OCI-LY3 (cell line): ENCODE measurements around the gene IL17A.
"Not testable (repeated sequence)": the region's sequence is repeated elsewhere in the genome, so short reads cannot be mapped to it uniquely, and the experiment has no call there.

ENCODE experiments used
- H2AFZ ChIP-seq: fragments of 200-600, 300-600 bp; shearing (Covaris generic); 2 replicates; pipeline ENCODE4 v1.6.0; 2014; ENCODE audit warnings: antibody characterized with exemption, low read depth, low read length
- H3K27ac ChIP-seq: fragments of 200-600, 300-600 bp; sonication (generic); 2 replicates; pipeline ENCODE4 v1.5.1; 2014; ENCODE audit warnings: mild to moderate bottlenecking, low read length, moderate library complexity, mixed read lengths
- H3K27me3 ChIP-seq: fragments of 200-600, 300-600 bp; sonication (generic); 2 replicates; pipeline ENCODE4 v1.6.1; 2014; ENCODE audit warnings: low read depth, low read length, mixed read lengths
- H3K36me3 ChIP-seq: fragments of 200-600, 300-600 bp; sonication (generic); replicated peaks from 2 replicates; pipeline ENCODE3; 2014; ENCODE audit warnings: low read depth, low read length, mixed read lengths
- H3K4me1 ChIP-seq: fragments of 300-600, 200-600 bp; sonication (generic); 2 replicates; pipeline ENCODE4 v1.6.1; 2014; ENCODE audit warnings: low read length, mixed read lengths
- H3K4me2 ChIP-seq: fragments of 200-600, 300-600 bp; sonication (generic); 2 replicates; pipeline ENCODE4 v1.6.1; 2014; ENCODE audit warnings: low read length, mixed read lengths
- H3K4me3 ChIP-seq: fragments of 300-600, 200-600 bp; sonication (generic); 2 replicates; pipeline ENCODE4 v1.5.1; 2014; ENCODE audit warnings: antibody characterized with exemption, mild to moderate bottlenecking, low read length, moderate library complexity
- H3K79me2 ChIP-seq: fragments of 300-600, 200-600 bp; shearing (Covaris generic); 2 replicates; pipeline ENCODE4 v1.6.1; 2014; ENCODE audit warnings: mild to moderate bottlenecking, low read length, mixed read lengths
- H3K9ac ChIP-seq: fragments of 300-600, 200-600 bp; shearing (Covaris generic); 2 replicates; pipeline ENCODE4 v1.6.0; 2014; ENCODE audit warnings: mild to moderate bottlenecking, low read length, moderate library complexity
- H3K9me3 ChIP-seq: fragments of 200-600, 300-600 bp; shearing (Covaris generic); 2 replicates; pipeline ENCODE4 v1.6.1; 2014; ENCODE audit warnings: low read length, mixed read lengths; ENCODE audit not compliant: insufficient read depth
- H4K20me1 ChIP-seq: fragments of 200-600, 300-600 bp; sonication (generic); 2 replicates; pipeline ENCODE4 v1.6.1; 2016; ENCODE audit warnings: low read length, mixed read lengths; ENCODE audit not compliant: insufficient read depth
- EZH2phosphoT487 ChIP-seq: fragments of 200-600 bp; shearing (Covaris generic); IDR thresholded peaks from 2 replicates; pipeline ENCODE4 v1.6.1; 2018; ENCODE audit warnings: antibody characterized with exemption, mixed run types, low read depth
- TF ChIP-seq, protein P1 (sequence below): fragments of 200-600, 300-600 bp; sonication (generic); IDR thresholded peaks from 2 replicates; pipeline ENCODE4 v1.5.1; 2014; ENCODE audit warnings: antibody characterized with exemption, low read length, low read depth

The IL17A gene

DNA sequence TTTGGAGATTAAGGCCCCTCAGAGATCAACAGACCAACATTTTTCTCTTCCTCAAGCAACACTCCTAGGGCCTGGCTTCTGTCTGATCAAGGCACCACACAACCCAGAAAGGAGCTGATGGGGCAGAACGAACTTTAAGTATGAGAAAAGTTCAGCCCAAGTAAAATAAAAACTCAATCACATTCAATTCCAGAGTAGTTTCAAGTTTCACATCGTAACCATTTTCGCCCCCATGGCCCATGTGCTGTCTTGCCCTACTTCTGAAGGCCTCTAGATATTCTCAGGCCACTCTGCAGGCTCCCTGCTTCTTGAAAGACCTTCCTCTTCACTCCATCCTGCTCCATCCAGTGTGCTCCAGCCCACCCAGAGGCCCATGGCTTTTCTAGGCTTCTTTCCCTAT, 4.2 kb downstream of the IL17A start:
- 0 out of 2 replicates have a peak, but pooled peaks cover 5% of the 10 kb centered on the region for H3K27me3 ChIP-seq
- H2AFZ ChIP-seq = no peak overlapping the region
- no peak overlapping the region for H3K27ac ChIP-seq
- H3K9me3 ChIP-seq = no peaks in the 10 kb centered on the region
- H3K4me1 ChIP-seq = peaks cover 22% of the 10 kb centered on the region
- TF ChIP-seq, protein P1, sequence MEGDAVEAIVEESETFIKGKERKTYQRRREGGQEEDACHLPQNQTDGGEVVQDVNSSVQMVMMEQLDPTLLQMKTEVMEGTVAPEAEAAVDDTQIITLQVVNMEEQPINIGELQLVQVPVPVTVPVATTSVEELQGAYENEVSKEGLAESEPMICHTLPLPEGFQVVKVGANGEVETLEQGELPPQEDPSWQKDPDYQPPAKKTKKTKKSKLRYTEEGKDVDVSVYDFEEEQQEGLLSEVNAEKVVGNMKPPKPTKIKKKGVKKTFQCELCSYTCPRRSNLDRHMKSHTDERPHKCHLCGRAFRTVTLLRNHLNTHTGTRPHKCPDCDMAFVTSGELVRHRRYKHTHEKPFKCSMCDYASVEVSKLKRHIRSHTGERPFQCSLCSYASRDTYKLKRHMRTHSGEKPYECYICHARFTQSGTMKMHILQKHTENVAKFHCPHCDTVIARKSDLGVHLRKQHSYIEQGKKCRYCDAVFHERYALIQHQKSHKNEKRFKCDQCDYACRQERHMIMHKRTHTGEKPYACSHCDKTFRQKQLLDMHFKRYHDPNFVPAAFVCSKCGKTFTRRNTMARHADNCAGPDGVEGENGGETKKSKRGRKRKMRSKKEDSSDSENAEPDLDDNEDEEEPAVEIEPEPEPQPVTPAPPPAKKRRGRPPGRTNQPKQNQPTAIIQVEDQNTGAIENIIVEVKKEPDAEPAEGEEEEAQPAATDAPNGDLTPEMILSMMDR = no peak
- no peak for TF ChIP-seq EZH2phosphoT487
- H3K79me2 ChIP-seq = no peaks in the 10 kb centered on the region
- no peaks in the 10 kb centered on the region for H4K20me1 ChIP-seq
- no peak overlapping the region for H3K4me3 ChIP-seq
- no peak overlapping the region for H3K4me2 ChIP-seq
- no peaks in the 10 kb centered on the region for H3K36me3 ChIP-seq
- H3K9ac ChIP-seq = no peak overlapping the region

- Histone ChIP-seq H3K4me3 (no peak overlapping the region), H3K9me3 (no peaks in the 10 kb centered on the region), H3K4me2 (no peak overlapping the region)
Measured at GRCh38 chr6:52191824-52192223, 5.6 kb downstream of the IL17A start.

GRCh38 chr6:52195886-52196285, 9.7 kb downstream of the IL17A start:
- Histone ChIP-seq H3K9me3 (peaks cover 13% of the 10 kb centered on the region; the same call in 1 of the 2 replicates), H3K4me3 (no peak overlapping the region)
- TF ChIP-seq, protein P1 = no peak
- TF ChIP-seq EZH2phosphoT487 = no peak

More at GRCh38 chr6:52191824-52192223, 5.6 kb downstream of the IL17A start:
- Histone ChIP-seq H3K9ac (no peak overlapping the region), H3K4me1 (peaks cover 12% of the 10 kb centered on the region), H3K79me2 (no peaks in the 10 kb centered on the region), H3K27ac (no peak overlapping the region), H3K36me3 (no peaks in the 10 kb centered on the region), H2AFZ (no peak overlapping the region), H3K27me3 (0 out of 2 replicates have a peak, but pooled peaks cover 5% of the 10 kb centered on the region), H4K20me1 (no peaks in the 10 kb centered on the region)
- TF ChIP-seq, protein P1 = no peak
- no peak for TF ChIP-seq EZH2phosphoT487

DNA sequence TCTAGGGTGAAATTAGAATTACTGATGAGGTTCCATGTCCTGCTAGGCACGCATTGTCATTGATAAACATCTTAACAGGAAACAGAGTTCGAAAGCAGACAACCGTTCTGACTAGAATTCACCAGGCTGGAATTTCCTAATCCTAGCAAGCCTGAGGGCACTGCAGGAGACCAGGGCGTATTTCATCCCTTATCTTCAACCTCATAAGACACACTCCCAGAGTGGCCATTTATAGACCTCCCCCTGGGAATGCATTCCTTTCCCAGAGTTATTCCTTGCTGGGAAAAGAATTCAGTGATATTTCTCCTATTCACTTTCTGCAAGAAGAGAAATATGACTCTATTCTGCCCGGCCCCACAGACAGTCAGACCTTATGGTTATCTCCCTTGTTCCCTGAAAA, 13.9 kb downstream of the IL17A start:
- H3K36me3 ChIP-seq, H3K9ac ChIP-seq, H3K27me3 ChIP-seq, H3K79me2 ChIP-seq, H3K27ac ChIP-seq, H2AFZ ChIP-seq, H3K4me2 ChIP-seq, H4K20me1 ChIP-seq, H3K4me1 ChIP-seq, H3K4me3 ChIP-seq: not testable (repeated sequence)
- peaks cover 20% of the 10 kb centered on the region; the same call in 1 of the 2 replicates for H3K9me3 ChIP-seq

More at GRCh38 chr6:52195886-52196285, 9.7 kb downstream of the IL17A start:
- H3K27ac ChIP-seq = no peak overlapping the region
- H3K79me2 ChIP-seq = no peaks in the 10 kb centered on the region
- no peak overlapping the region for H3K9ac ChIP-seq
- H3K36me3 ChIP-seq = no peaks in the 10 kb centered on the region
- H3K27me3 ChIP-seq = no peaks in the 10 kb centered on the region
- H4K20me1 ChIP-seq = no peaks in the 10 kb centered on the region
- no peaks in the 10 kb centered on the region for H3K4me1 ChIP-seq
- no peak overlapping the region for H2AFZ ChIP-seq
- H3K4me2 ChIP-seq = no peak overlapping the region
